Gastrocnemius medialis (tissue), 4 donors: Measurements from ENCODE around the gene BCAS4. TPM values are rescaled to one million over a fixed set of nuclear protein-coding genes. Genes with fewer than 3 reads are reported as not detected.

Experiments used
- ATAC-seq, 2 donors: fragments of 150-250 bp; one replicate each; pipeline ENCODE4 v1.9.1; 2016
- DNase-seq, 2 donors: peaks; one replicate each; pipeline ENCODE4 v3.0.0-alpha.2; 2019
- H3K27ac ChIP-seq, 4 donors: fragments of 200-600 bp; sonication (generic); 1 replicate in 1 of 4; 2 replicates in 3 of 4; pipeline ENCODE4 v1.5.1; 2016 to 2018; ENCODE audit warnings: mild to moderate bottlenecking in 2 of 4, moderate library complexity in 1 of 4
- H3K27me3 ChIP-seq, 3 donors: fragments of 200-600 bp; sonication (generic) in 2 of 3; 1 replicate in 1 of 3; 2 replicates in 2 of 3; pipeline versions ENCODE4 v1.5.1 to v1.6.0; 2016 to 2019; ENCODE audit warnings: mild to moderate bottlenecking in 1 of 3, moderate library complexity in 1 of 3
- H3K36me3 ChIP-seq, 2 donors: fragments of 200-600 bp; sonication (generic) in 1 of 2; one replicate each; pipeline ENCODE4 v1.5.1; 2017 to 2018
- H3K4me1 ChIP-seq, 2 donors: fragments of 200-600 bp; sonication (generic) in 1 of 2; one replicate each; pipeline ENCODE4 v1.5.1; 2016 to 2017; ENCODE audit warnings: mild to moderate bottlenecking in 2 of 2
- H3K4me3 ChIP-seq, 4 donors: fragments of 200-600 bp; sonication (generic) in 3 of 4; 1 replicate in 1 of 4; 2 replicates in 3 of 4; pipeline ENCODE4 v1.5.1; 2016 to 2019; ENCODE audit warnings: mild to moderate bottlenecking in 2 of 4
- H3K9me3 ChIP-seq, 3 donors: fragments of 200-600 bp; sonication (generic) in 2 of 3; 1 replicate in 1 of 3; 2 replicates in 2 of 3; pipeline ENCODE4 v1.5.1; 2016 to 2019
- POLR2A ChIP-seq, 2 donors: fragments of 450-650 bp; IDR thresholded peaks; one replicate each; pipeline ENCODE4 v1.6.1; 2017; ENCODE audit warnings: antibody characterized with exemption in 2 of 2, mild to moderate bottlenecking in 2 of 2, moderate library complexity in 2 of 2
- in situ Hi-C, 4 donors: fragments of 200-750 bp; cut with MboI; loops; one replicate each; pipeline versions ENCODE4 v1.15.0 to v1.8.0; 2017; ENCODE audit warnings: low sequenced_read_pairs in 4 of 4
- intact Hi-C: fragments of 100-400 bp; cut with DNase I; formaldehyde crosslinking; loops from one replicate; pipeline ENCODE4 v1.15.1; 2023; ENCODE audit warnings: low total_unique reads
- total RNA-seq, 4 donors: library from RNA; depleted of rRNA; stranded (reverse); fragments of >200 nt; gene quantifications; one replicate each; pipeline versions ENCODE4 v1.1.0 to v1.2.3, GENCODE V29; 2016
- TF ChIP-seq, protein P1 (sequence below), 5 experiments: fragments of 450-650 bp in 3 of 5; fragments of 200-600 bp in 2 of 5; sonication (generic) in 2 of 5; IDR thresholded peaks in 4 of 5; conservative IDR thresholded peaks in 1 of 5; 1 replicate in 4 of 5; 2 replicates in 1 of 5; pipeline ENCODE4 v1.5.1; 2016 to 2019; ENCODE audit warnings: antibody characterized with exemption in 5 of 5, mild to moderate bottlenecking in 3 of 5, moderate library complexity in 3 of 5

Gene BCAS4
- total RNA-seq, 4 donors from 2014 or later = 0.16 to 2.2 (median 0.51) TPM; not detected in 1

DNA sequence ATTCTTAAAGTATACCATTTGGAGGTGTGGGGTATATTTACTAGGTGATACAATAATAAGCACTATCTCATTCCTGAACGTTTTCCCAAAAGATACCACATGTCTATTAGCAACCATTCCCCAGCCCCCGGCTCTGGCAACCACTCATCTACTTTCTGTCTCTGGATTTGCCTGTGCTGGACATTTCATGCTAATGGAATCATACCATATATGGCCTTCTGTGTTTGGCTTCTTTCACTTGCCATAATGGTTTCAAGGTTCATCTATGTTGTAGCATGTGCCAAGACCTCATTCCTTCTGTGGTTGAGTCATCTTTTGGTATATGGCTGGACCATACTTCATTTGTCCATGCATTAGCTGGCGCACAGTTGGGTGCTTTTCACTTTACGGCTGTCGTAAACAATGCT, 39.7 kb downstream of the BCAS4 start:
- Histone ChIP-seq H3K36me3 (no peaks in the 10 kb centered on the region), H3K27me3 (no peaks in the 10 kb centered on the region), H3K27ac (no peak overlapping the region), H3K9me3 (no peaks in the 10 kb centered on the region), H3K4me1 (no peaks in the 10 kb centered on the region), H3K4me3 (no peak overlapping the region)
- no peak for DNase-seq
- intact Hi-C loops = no loop called here
- in situ Hi-C loops = no loop called here
- TF ChIP-seq, protein P1, sequence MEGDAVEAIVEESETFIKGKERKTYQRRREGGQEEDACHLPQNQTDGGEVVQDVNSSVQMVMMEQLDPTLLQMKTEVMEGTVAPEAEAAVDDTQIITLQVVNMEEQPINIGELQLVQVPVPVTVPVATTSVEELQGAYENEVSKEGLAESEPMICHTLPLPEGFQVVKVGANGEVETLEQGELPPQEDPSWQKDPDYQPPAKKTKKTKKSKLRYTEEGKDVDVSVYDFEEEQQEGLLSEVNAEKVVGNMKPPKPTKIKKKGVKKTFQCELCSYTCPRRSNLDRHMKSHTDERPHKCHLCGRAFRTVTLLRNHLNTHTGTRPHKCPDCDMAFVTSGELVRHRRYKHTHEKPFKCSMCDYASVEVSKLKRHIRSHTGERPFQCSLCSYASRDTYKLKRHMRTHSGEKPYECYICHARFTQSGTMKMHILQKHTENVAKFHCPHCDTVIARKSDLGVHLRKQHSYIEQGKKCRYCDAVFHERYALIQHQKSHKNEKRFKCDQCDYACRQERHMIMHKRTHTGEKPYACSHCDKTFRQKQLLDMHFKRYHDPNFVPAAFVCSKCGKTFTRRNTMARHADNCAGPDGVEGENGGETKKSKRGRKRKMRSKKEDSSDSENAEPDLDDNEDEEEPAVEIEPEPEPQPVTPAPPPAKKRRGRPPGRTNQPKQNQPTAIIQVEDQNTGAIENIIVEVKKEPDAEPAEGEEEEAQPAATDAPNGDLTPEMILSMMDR (IDR thresholded peaks at IDR 0.05 in 4 of 5, conservative IDR thresholded peaks at IDR 0.05 in 1 of 5) = no peak
- ATAC-seq = no peak

DNA sequence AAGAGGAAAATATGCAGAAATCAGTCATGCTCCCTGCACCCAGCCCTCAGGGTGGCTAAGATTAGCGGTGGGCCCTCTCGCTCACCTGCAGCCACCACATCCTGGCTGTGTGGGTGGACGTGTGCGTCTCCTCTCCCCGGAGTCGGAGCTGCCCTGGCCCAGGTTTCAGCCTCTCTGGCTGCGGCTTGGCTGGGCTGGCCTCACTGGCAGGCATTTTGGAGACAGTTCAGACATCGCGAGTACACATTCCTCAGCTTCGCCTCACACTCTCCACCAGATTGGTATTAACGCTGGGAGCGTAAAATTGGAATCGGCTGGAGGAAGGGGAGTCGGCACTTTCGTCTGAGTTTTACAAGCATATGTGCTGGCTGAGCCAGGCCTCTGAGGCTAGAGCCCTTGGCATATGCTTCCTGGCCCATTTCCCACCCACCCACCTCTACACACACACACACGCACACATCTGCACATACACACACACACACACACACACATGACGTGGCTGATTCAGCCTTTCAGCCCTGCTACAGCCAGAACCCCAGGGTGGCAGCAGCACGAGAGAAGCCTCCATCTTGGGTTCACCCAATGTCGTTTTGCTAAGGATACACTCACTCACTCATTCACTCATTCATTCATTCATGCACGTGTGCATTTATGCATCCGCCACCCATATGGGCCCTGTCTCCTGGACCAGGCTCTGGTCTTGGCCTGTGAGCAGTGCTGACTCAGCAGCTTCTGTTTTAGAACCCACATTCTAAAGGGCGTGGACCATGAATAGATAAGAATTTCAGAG, 42.9 kb downstream of the BCAS4 start:
- DNase-seq = no peak
- no peak overlapping the region for H3K4me3 ChIP-seq
- intact Hi-C loops = no loop called here

DNA sequence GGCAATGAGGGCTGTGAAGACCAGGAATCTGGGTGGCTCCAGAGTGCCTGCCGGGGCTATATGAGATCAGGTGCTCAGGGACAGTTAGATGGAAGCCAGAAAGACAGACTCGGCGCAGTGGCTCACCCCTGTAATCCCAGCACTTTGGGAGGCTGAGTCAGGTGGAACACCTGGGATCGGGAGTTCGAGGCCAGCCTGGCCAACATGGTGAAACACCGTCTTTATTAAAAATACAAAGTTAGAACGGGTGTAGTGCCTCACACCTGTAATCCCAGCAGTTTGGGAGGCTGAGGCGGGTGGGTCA, 43.4 kb downstream of the BCAS4 start:
- H3K27ac ChIP-seq = no peak overlapping the region
- ATAC-seq = no peak
- DNase-seq = no peak

More for the DNA sequence above, 42.9 kb downstream of the BCAS4 start:
- Histone ChIP-seq H3K9me3 (no peaks in the 10 kb centered on the region), H3K36me3 (no peaks in the 10 kb centered on the region), H3K27me3 (no peaks in the 10 kb centered on the region), H3K4me1 (no peaks in the 10 kb centered on the region), H3K27ac (no peak overlapping the region)
- no peak for ATAC-seq
- TF ChIP-seq POLR2A (IDR thresholded peaks at IDR 0.05) = no peak
- TF ChIP-seq, protein P1 (IDR thresholded peaks at IDR 0.05 in 4 of 5, conservative IDR thresholded peaks at IDR 0.05 in 1 of 5) = no peak
- in situ Hi-C loops = no loop called here

DNA sequence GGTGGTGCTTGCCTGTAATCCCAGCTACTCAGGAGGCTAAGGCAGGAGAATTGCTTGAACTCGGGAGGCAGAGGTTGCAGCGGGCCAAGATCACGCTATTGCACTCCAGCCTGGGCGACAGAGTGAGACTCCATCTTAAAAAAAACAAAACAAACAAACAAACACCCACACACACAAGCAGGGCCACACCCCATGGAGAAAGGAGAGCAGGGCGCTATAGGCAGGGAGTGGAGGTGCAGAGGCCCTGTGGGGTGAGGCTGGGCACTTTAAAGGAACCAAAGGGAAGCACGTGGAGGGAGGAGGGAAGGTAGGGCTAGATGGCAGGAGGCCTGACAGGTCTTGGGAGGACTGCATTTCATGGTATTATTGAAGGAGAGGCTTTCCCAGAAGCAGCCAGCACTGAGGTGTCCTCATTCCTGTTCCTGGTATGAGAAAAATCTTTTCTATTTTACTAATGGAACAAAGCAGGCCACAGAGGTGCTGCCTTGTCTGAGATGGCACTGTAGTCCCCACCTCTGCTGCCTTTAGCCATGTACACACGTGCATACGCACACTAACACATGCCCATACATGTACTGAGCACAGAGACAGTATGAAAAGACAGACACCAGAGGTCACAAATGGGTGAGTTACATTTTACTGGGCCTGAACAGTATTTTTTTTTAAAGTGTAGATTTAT, 44.0 kb downstream of the BCAS4 start:
- Histone ChIP-seq H3K4me3 (no peak overlapping the region), H3K36me3 (no peaks in the 10 kb centered on the region), H3K9me3 (no peaks in the 10 kb centered on the region), H3K27me3 (no peaks in the 10 kb centered on the region), H3K27ac (no peak overlapping the region), H3K4me1 (no peaks in the 10 kb centered on the region)
- DNase-seq (no peak), ATAC-seq (no peak)
- in situ Hi-C loops = no loop called here
- TF ChIP-seq, protein P1 (IDR thresholded peaks at IDR 0.05 in 4 of 5, conservative IDR thresholded peaks at IDR 0.05 in 1 of 5) = no peak
- TF ChIP-seq POLR2A (IDR thresholded peaks at IDR 0.05) = no peak
- intact Hi-C loops = no loop called here

More for the DNA sequence above, 43.4 kb downstream of the BCAS4 start:
- no peak overlapping the region for H3K4me3 ChIP-seq
- no peaks in the 10 kb centered on the region for H3K4me1 ChIP-seq
- in situ Hi-C loops = no loop called here
- intact Hi-C loops = no loop called here
- no peaks in the 10 kb centered on the region for H3K36me3 ChIP-seq
- H3K9me3 ChIP-seq = no peaks in the 10 kb centered on the region
- TF ChIP-seq, protein P1 (IDR thresholded peaks at IDR 0.05 in 4 of 5, conservative IDR thresholded peaks at IDR 0.05 in 1 of 5) = no peak
- TF ChIP-seq POLR2A (IDR thresholded peaks at IDR 0.05) = no peak
- no peaks in the 10 kb centered on the region for H3K27me3 ChIP-seq
